DND-41 (cell line): ENCODE results near the gene ABCC9.

Source experiments
- CTCF ChIP-seq: IDR thresholded peaks from 2 replicates; pipeline ENCODE4 v1.5.1; 2012; ENCODE audit warnings: borderline replicate concordance, low read length, moderate library complexity, mild to moderate bottlenecking; ENCODE audit not compliant: poor library complexity, severe bottlenecking; ENCODE audit errors: extremely low read depth
- EZH2 ChIP-seq: IDR thresholded peaks from 3 replicates; pipeline ENCODE4 v1.6.1; 2012; ENCODE audit warnings: borderline replicate concordance, low read depth, mild to moderate bottlenecking, moderate library complexity, low read length, inconsistent platforms; ENCODE audit not compliant: severe bottlenecking

GRCh38 chr12:21941506-21942376 lies 515 bp upstream of the ABCC9 start:
- no peak for TF ChIP-seq CTCF
- TF ChIP-seq EZH2 = no peak
